DMS 273 treated with DMSO at 0.1 percent for 48 hours (cell line): ENCODE data around the gene ZNRF1.
"Not testable (repeated sequence)": the region's sequence is repeated elsewhere in the genome, so short reads cannot be mapped to it uniquely, and the experiment has no call there.

Source experiments
- DNase-seq: peaks from one replicate; lab custom pipeline; 2025; lab: John Stamatoyannopoulos, UW

The ZNRF1 gene

GRCh38 chr16:74998481-74999218 lies at the start of gene ZNRF1:
Gene ZNRF1, plus strand, starts transcription at chr16:74999024. Its CDS starts 648 bp downstream, at chr16:74999672.
- peak; percentile 37 for DNase-seq

GRCh38 chr16:74949309-74949708 lies 49.5 kb upstream of the ZNRF1 start:
- DNase-seq: no peak

- no peak for DNase-seq
Observed at GRCh38 chr16:74950511-74950910, 48.3 kb upstream of the ZNRF1 start.

DNA sequence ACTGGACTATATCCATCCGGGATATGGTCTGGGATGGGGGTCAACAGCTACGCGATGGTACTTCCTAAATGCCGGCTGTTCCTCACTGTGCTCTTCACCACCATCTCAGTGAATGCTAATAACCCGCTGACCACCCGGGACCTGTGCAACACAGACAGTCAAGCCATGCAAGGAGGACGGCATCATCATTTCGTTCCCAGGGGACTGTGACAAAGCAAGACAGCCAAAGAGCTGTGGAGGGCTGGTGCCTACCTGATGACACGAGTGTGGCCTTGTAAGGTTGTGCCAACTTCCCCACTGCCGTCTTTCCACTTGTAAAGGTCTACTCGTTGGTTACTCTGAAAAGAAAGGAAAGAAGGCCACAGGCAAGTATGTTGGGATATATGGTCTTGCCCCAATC lies 47.6 kb upstream of the ZNRF1 start:
- DNase-seq: no peak

GRCh38 chr16:74951681-74952080 lies 47.1 kb upstream of the ZNRF1 start:
- no peak for DNase-seq

DNA sequence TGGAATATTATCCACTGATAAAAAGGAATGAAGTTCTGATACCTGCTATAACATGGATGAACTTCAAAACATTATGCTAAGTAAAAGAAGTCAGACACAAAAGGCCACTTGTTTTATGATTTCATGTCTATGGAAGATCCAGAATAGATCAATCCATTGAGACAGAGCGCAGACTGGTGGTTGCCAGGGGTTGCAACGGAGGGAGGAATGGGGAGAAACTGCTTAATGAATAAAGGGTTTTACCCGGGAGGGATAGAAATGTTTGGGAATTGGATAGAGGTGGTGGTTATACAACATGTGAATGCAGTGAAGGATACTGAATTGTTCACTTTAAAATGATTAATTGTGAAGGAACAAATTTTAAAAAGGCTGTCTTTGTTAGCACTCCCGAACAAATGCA lies 44.1 kb upstream of the ZNRF1 start:
- DNase-seq: no peak

- DNase-seq: no peak
Observed at GRCh38 chr16:74973304-74973703, 25.5 kb upstream of the ZNRF1 start.

DNA sequence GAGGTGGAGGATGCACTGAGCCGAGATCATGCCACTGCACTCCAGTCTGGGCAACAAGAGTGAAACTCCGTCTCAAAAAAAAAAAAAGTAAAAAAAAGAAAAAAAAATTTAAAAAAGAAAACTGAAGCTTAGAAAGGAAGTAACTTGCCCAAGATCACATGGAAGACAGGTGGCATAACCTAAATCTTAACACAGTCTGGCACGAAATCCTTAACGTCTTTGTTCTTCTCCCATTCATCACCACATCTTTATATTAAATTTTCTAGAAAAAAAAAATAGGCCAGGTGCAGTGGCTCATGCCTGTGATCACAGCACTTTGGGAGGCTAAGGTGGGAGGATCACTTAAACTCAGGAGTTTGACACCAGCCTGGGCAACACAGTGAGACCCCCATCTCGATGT lies 23.2 kb upstream of the ZNRF1 start:
- no peak for DNase-seq

DNA sequence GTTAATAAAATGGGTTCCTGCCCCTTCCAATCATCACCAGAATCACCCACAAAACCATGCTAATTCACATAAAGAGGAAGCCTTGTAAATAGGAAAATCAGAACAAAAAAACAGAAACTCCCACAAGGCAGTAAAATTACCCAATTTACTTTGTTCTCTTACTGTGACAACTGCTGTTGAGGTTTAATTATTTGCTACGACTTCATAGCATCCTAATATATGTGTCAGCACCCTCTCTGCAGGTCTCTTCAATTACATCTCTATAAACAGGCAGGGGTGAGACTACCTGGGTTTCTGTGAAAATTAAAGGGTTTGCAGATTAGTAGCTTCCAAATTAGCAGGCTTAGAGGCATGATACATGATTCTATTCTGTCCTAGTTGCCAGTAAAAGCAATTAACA lies 16.6 kb upstream of the ZNRF1 start:
- DNase-seq: no peak

DNA sequence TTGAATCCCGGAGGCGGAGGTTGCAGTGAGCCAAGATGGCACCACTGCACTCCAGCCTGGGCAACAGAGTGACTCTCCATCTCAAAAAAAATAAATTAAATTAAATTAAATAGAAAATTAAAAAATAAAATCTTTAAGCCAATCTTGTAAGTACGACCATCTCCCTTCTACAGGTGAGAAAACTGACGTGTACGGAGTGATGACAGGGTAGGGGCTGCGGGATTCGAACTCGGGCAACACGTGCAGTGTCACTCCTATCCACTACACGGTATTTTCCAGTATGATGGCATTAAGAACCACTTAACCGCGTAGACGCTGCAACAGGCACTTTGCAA lies 14.7 kb upstream of the ZNRF1 start:
- no peak for DNase-seq

- DNase-seq: peak; percentile 98
Observed at GRCh38 chr16:74984529-74985296, 14.1 kb upstream of the ZNRF1 start, which contains the start of gene WDR59. Gene WDR59, minus strand, starts transcription at chr16:74985123. Its CDS starts 106 bp downstream, at chr16:74985017.

DNA sequence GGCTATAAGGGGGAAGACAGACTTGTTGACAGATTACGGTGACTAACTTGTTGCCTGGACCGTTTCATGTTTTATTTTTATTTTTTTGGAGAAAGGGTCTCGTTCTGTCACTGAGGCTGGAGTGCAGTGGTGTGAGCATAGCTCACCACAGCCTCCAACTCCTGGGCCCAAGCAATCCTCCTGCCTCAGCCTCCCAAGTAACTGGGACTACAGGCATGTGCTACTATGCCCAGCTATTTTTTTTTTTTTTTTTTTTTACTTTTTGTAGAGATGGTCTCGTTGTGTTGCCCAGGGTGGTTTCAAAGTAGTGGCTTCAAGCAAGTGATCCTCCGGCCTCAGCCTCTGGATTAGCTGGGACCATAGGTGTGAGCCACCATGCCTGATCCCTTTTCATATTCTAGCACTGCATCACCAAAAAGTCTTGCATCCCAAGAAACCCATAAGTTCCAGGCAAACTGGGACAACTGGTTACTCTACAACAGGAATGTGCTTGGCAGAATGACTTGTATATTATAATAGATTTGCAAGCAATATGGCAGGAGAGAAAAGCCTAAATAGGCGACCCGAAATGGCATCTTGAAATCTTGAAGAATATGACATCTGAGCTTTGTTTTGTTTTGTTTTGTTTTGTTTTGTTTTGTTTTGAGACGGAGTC lies 11.7 kb upstream of the ZNRF1 start:
- no peak for DNase-seq

DNA sequence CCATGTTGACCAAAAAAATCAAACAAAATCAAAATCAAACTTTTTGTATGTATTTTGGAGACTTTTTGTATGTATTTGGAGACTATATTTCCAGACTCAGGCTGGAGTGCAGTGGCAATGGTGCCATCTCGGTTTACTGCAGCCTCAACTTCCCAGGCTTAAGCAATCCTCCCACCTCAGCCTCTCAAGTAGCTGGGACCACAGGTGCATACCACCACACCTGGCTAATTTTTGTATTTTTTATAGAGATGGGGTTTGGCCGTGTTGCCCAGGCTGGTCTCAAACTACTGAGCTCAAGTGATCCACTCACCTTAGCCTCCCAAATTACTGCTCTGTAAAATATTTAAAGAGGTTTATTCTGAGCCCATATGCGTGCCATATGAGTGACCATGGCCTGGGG lies 9.0 kb upstream of the ZNRF1 start:
- DNase-seq: not testable (repeated sequence)

DNA sequence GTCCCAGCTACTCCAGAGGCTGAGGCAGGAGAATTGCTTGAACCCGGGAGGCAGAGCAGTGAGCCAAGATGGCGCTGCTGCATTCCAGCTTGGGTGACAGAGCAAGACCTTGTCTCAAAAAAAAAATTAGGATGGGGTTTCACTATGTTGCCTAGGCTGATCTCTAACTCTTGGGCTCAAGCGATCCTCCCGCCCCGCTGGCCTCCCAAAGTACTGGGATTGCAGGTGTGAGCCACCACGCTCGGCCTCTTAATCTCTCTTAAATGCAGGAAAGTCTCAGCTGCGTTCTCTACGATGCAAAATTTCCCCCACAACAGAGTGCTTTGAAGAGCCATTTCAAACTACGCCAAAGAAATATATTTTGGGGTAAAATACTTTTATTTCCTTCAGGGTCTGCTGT lies 8.0 kb upstream of the ZNRF1 start:
- DNase-seq: no peak

DNA sequence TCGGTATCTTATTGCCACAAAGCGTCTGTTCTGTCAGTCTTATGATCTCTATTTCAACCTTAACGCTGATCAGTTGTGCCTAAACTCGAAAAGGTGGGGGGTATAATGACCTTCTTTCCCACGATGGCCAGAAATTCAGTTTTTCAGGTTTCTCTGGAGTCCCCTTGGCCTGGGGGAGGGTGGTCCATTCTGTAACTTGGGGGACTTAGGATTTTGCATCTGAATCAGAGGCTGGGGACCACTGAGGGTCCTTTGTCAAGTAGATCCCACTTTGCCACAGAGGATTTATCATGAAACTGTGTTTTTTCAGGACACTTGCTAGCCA lies 7.6 kb upstream of the ZNRF1 start:
- no peak for DNase-seq

DNA sequence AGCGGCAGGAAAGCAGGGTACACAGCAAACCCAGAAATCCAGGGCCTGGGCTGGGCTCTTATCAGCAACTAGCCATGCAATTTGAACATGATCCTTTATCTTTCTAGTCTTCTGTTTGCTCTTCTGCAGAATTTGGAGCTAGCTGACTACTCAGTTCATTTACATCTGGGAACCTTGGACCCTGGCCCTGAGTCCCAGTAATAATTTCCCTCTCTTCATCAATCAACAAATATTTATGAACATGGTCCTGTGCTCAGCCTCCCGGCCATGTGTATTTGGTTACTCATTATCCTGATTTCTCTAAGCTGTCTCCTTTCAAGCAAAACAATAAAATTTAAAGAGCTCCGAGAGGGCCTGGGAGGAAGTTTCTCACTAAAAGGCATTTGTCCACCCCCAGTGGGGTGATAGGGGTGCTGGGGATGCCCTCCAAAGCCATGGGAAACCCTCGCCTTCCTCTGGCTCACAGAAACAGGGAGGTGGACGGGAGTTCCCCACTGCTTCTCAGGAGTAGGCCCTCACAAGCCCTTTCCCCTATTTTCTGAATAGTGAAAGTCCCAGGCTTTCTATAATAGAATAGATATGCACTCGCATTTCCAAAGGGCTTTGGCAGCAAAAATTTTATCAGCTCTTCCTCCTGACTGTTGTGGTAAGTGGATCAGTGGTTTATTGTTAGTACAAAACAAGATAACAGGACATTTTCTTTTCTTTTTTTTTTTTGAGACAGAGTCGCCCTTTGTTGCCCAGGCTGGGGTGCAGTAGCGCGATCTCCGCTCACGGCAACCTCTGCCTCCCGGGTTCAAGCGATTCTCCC lies 7.0 kb upstream of the ZNRF1 start:
- DNase-seq: no peak

GRCh38 chr16:74995986-74996385 lies 2.8 kb upstream of the ZNRF1 start:
- no peak for DNase-seq

GRCh38 chr16:74997042-74997491 lies 1.8 kb upstream of the ZNRF1 start:
- no peak for DNase-seq

GRCh38 chr16:74999219-74999608 lies 390 bp downstream of the ZNRF1 start:
- no peak for DNase-seq

DNA sequence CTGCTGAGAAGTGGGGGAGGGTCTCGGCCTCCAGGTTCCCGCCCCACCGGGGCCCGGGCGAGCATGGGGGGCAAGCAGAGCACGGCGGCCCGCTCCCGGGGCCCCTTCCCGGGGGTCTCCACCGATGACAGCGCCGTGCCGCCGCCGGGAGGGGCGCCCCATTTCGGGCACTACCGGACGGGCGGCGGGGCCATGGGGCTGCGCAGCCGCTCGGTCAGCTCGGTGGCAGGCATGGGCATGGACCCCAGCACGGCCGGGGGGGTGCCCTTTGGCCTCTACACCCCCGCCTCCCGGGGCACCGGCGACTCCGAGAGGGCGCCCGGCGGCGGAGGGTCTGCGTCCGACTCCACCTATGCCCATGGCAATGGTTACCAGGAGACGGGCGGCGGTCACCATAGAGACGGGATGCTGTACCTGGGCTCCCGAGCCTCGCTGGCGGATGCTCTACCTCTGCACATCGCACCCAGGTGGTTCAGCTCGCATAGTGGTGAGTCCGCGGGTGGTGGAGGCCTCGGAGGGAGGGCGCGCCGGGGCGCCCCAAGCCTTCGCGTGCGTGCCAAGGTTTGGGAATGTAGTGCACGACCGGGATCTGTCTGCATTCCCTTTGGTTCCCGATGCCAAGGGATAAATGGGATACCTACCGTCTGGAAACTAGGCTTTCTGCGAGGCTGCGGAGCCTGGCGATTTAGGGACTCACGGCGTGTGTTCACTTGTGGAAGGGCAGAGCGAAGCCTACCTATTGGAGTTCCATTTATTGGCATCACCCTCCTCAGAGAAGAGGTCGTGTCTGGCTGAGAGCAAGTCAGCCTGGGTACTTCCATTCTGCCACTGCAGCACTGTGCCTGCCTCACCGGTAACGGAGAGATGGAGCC lies 1.0 kb downstream of the ZNRF1 start:
- no peak for DNase-seq

- no peak for DNase-seq
Observed at GRCh38 chr16:75000481-75001081, 1.8 kb downstream of the ZNRF1 start.
